PC-9 (cell line): ENCODE results near the gene TTC7B. TPM values are rescaled to one million over a fixed set of nuclear protein-coding genes. Genes with fewer than 3 reads are reported as not detected.

Source experiments
- BruUV-seq: library from RNA; stranded (reverse); fragments of 400-500 nt; replicated peaks from 2 replicates; lab custom pipeline; 2021; lab: Mats Ljungman, UMichigan
- CTCF ChIA-PET: fragments of 300-600 bp; sonication (Branson Sonifier 250); formaldehyde crosslinking; loops from one replicate; lab custom pipeline; 2022; ENCODE audit warnings: antibody characterized with exemption; lab: Charles Lee
- POLR2A ChIA-PET: fragments of 300-600 bp; sonication (Branson Sonifier 250); formaldehyde crosslinking; loops from one replicate; lab custom pipeline; 2022; ENCODE audit warnings: antibody characterized with exemption; ENCODE audit not compliant: unreplicated experiment; lab: Charles Lee
- DNase-seq, 2 experiments: peaks; one replicate each; pipeline versions ENCODE4 v3.0.0 to v3.0.0-alpha.2; 2015 to 2022; ENCODE audit warnings: mixed read lengths in 1 of 2
- H2AFZ ChIP-seq: fragments of 200-600 bp; sonication (generic); 2 replicates; pipeline ENCODE4 v1.8.1; 2017; ENCODE audit warnings: antibody characterized with exemption
- H3F3A ChIP-seq: fragments of 200-600 bp; sonication (generic); 2 replicates; pipeline ENCODE4 v1.8.1; 2017; ENCODE audit warnings: antibody characterized with exemption, mild to moderate bottlenecking, low read depth; ENCODE audit not compliant: insufficient read depth
- H3K27ac ChIP-seq: fragments of 200-600 bp; sonication (generic); 2 replicates; pipeline ENCODE4 v1.6.1; 2016; ENCODE audit warnings: mixed run types
- H3K27me3 ChIP-seq: fragments of 200-600 bp; sonication (generic); 2 replicates; pipeline ENCODE4 v1.6.1; 2016; ENCODE audit warnings: low read depth, mixed run types; ENCODE audit not compliant: insufficient read depth
- H3K36me3 ChIP-seq: fragments of 200-600 bp; sonication (generic); 2 replicates; pipeline ENCODE4 v1.6.1; 2016; ENCODE audit warnings: low read depth, mixed run types
- H3K4me1 ChIP-seq: fragments of 200-600 bp; sonication (generic); replicated peaks from 2 replicates; pipeline ENCODE4 v1.6.1; 2016; ENCODE audit warnings: mixed run types; ENCODE audit not compliant: insufficient read depth
- H3K4me2 ChIP-seq: fragments of 200-600 bp; sonication (generic); 2 replicates; pipeline ENCODE4 v1.6.1; 2017; ENCODE audit warnings: mixed run types
- H3K4me3 ChIP-seq: fragments of 200-600 bp; sonication (generic); 2 replicates; pipeline ENCODE4 v1.6.1; 2016; ENCODE audit warnings: mixed run types
- H3K79me2 ChIP-seq: fragments of 200-600 bp; sonication (generic); 2 replicates; pipeline ENCODE4 v1.6.1; 2017; ENCODE audit warnings: low read depth, mixed run types
- H3K9me2 ChIP-seq: fragments of 200-600 bp; sonication (generic); 2 replicates; pipeline ENCODE4 v1.8.1; 2017; ENCODE audit warnings: mild to moderate bottlenecking; ENCODE audit not compliant: insufficient read depth
- H3K9me3 ChIP-seq: fragments of 200-600 bp; sonication (generic); 2 replicates; pipeline ENCODE4 v1.8.1; 2016; ENCODE audit warnings: low read depth; ENCODE audit not compliant: insufficient read depth
- H4K20me1 ChIP-seq: fragments of 200-600 bp; sonication (generic); 2 replicates; pipeline ENCODE4 v1.8.1; 2017; ENCODE audit not compliant: insufficient read depth
- CTCF ChIP-seq: fragments of 200-600 bp; sonication (generic); conservative IDR thresholded peaks from 2 replicates; pipeline ENCODE4 v1.6.1; 2017; ENCODE audit warnings: mixed run types, antibody characterized with exemption, mild to moderate bottlenecking, moderate library complexity
- EZH2 ChIP-seq: fragments of 200-600 bp; sonication (generic); IDR thresholded peaks from 2 replicates; pipeline ENCODE4 v1.8.0; 2017; ENCODE audit warnings: antibody characterized with exemption, low read depth
- intact Hi-C: fragments of 100-400 bp; cut with micrococcal nuclease; formaldehyde crosslinking; loops from one replicate; pipeline ENCODE4 v1.10.0; 2022; ENCODE audit not compliant: unreplicated experiment
- total RNA-seq: library from RNA; stranded (reverse); gene quantifications from 2 replicates; pipeline ENCODE4 v1.2.3, GENCODE V29; 2021

Gene TTC7B
- total RNA-seq, 1 experiment from 2014 or later: 6.8 TPM

- Histone ChIP-seq H3K9me2 (no peaks in the 10 kb centered on the region), H3K79me2 (no peaks in the 10 kb centered on the region), H3K9me3 (no peaks in the 10 kb centered on the region), H3K4me1 (no peaks in the 10 kb centered on the region), H3K36me3 (no peaks in the 10 kb centered on the region), H3K27ac (no peak overlapping the region), H3F3A (no peaks in the 10 kb centered on the region), H2AFZ (no peak overlapping the region), H3K27me3 (no peaks in the 10 kb centered on the region), H4K20me1 (no peaks in the 10 kb centered on the region), H3K4me3 (no peak overlapping the region), H3K4me2 (peak overlapping the region; percentile 69; the same call in 1 of the 2 replicates)
- BruUV-seq: no TSS peak
- TF ChIP-seq EZH2 (no peak), CTCF (no peak)
- intact Hi-C loops: loop anchor here (10.0 kb wide), 1 partner anchor 803 kb away; the partner anchor contains the start of genes EFCAB11 and TDP1
- DNase-seq: no peak
- POLR2A ChIA-PET: no interaction called here
- CTCF ChIA-PET: no interaction called here
These were observed 58.8 kb downstream of the TTC7B start for GRCh38 chr14:90757452-90757851.

- ChIA-PET POLR2A (no interaction called here), CTCF (no interaction called here)
- H3K9me3 ChIP-seq: no peaks in the 10 kb centered on the region
- intact Hi-C loops: loop anchor here (10.0 kb wide), 1 partner anchor 802 kb away; the partner anchor contains the start of genes EFCAB11 and TDP1
- no peak overlapping the region for H2AFZ ChIP-seq
- no peak overlapping the region for H3K4me2 ChIP-seq
- H3K79me2 ChIP-seq: no peaks in the 10 kb centered on the region
- no peaks in the 10 kb centered on the region for H3K36me3 ChIP-seq
- no peaks in the 10 kb centered on the region for H3K27me3 ChIP-seq
- no peak overlapping the region for H3K4me3 ChIP-seq
- no peak for DNase-seq
- TF ChIP-seq EZH2 (no peak), CTCF (no peak)
- no peaks in the 10 kb centered on the region for H3F3A ChIP-seq
- no peaks in the 10 kb centered on the region for H3K9me2 ChIP-seq
- H4K20me1 ChIP-seq: no peaks in the 10 kb centered on the region
- no peaks in the 10 kb centered on the region for H3K4me1 ChIP-seq
- H3K27ac ChIP-seq: no peak overlapping the region
- BruUV-seq: no TSS peak
These were observed 59.4 kb downstream of the TTC7B start for GRCh38 chr14:90756755-90757345.

GRCh38 chr14:90755661-90756304, 60.4 kb downstream of the TTC7B start:
- no peaks in the 10 kb centered on the region for H3K9me3 ChIP-seq
- H3K27me3 ChIP-seq: no peaks in the 10 kb centered on the region
- intact Hi-C loops: loop anchor here (10.0 kb wide), 1 partner anchor 801 kb away; the partner anchor contains the start of genes EFCAB11 and TDP1

More at GRCh38 chr14:90755661-90756304, 60.4 kb downstream of the TTC7B start:
- ChIA-PET POLR2A (no interaction called here), CTCF (interaction anchor here (0.7 kb wide), 1 partner anchor 378 kb away, joined by 5 read pairs; no protein-coding TSS in a partner anchor)
- no peaks in the 10 kb centered on the region for H3K36me3 ChIP-seq
- no TSS peak for BruUV-seq
- H3F3A ChIP-seq: no peaks in the 10 kb centered on the region
- H4K20me1 ChIP-seq: no peaks in the 10 kb centered on the region
- no peak for DNase-seq
- TF ChIP-seq EZH2 (no peak), CTCF (no peak)
- H3K9me2 ChIP-seq: no peaks in the 10 kb centered on the region
- no peak overlapping the region for H3K4me3 ChIP-seq
- H3K79me2 ChIP-seq: no peaks in the 10 kb centered on the region
- no peak overlapping the region for H3K27ac ChIP-seq
- no peak overlapping the region for H3K4me2 ChIP-seq
- no peaks in the 10 kb centered on the region for H3K4me1 ChIP-seq
- no peak overlapping the region for H2AFZ ChIP-seq
